ENCODE results near the gene LAMA5. TPM values are rescaled to one million over a fixed set of nuclear protein-coding genes. Genes with fewer than 3 reads are reported as not detected.
A peak's percentile ranks its signal among the peaks of the same experiment; 100 is the strongest.

The LAMA5 gene
- polyA plus RNA-seq, 3 donors, result 0.05 TPM; not detected in 2

DNA sequence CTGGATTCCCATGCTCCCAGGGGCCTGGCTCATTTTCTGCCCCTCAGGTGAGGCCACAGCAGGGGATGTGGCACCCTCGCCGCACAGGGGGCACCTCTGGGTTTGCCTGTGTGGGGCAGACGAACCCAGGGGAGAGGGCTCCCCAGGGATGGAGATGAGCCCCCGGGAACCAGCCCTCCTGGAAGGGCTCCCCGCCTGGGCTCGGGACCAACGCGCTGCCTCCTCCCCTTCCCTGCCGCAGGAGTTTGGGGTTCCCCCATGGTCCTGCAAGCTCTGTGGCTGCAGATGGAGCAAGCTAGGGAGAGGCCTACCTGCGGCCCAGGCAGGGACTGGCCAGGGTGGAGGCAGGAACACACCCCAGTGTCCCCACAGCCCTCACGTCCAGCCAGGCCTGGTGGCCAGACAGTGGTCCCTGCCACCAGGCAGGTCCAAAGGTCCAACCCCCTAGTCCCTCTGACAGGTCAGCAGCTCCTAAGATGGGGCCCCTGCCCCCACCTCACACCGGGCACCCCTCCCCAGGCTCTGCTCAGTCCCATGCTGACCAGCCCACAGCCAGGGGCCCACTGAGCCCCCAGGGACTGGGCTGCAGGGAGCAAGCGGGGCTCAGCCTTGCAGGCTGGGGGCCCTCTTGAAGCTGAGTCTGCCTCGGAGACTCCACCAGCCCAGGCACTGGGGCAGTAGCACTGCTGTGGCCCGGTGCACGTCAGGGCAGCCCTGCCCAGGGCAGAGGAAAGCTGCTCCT is 13.7 kb downstream of the LAMA5 start:
- Histone ChIP-seq H3K4me3 (replicated peaks in 1 of 3; ENCODE audit: low read depth in 2 of 3, low read length in 3 of 3) (no peak overlapping the region), H3K79me2 (ENCODE audit: insufficient read depth, low read length) (no peaks in the 10 kb centered on the region), H3K27ac (ENCODE audit: low read depth in 1 of 2, low read length in 2 of 2) (no peak overlapping the region), H3K9ac (ENCODE audit: insufficient read depth, low read length, poor library complexity, severe bottlenecking) (no peak overlapping the region), H3K36me3 (replicated peaks in 1 of 2; ENCODE audit: control insufficient read depth in 1 of 2, insufficient read depth in 2 of 2, low read length in 2 of 2) (no peaks in the 10 kb centered on the region), H3K27me3 (ENCODE audit: control insufficient read depth in 2 of 2, insufficient read depth in 2 of 2, low read length in 2 of 2) (peaks cover 0 to 11% of the 10 kb centered on the region in 2 donors), H3K4me1 (ENCODE audit: control insufficient read depth in 1 of 2, insufficient read depth in 2 of 2, low read length in 2 of 2) (no peaks in the 10 kb centered on the region), H4K20me1 (ENCODE audit: insufficient read depth, low read length) (no peaks in the 10 kb centered on the region), H3K4me2 (replicated peaks; ENCODE audit: extremely low read depth, low read length, poor library complexity, severe bottlenecking) (no peak overlapping the region), H2AFZ (ENCODE audit: insufficient read depth, low read depth, low read length, poor library complexity, severe bottlenecking) (no peak overlapping the region), H3K9me3 (replicated peaks in 1 of 2; ENCODE audit: control insufficient read depth in 1 of 2, insufficient read depth in 1 of 2, low read length in 2 of 2) (no peaks in the 10 kb centered on the region)
- H3K4me3 Mint-ChIP-seq, result no peak overlapping the region
- H3K4me1 Mint-ChIP-seq, result no peaks in the 10 kb centered on the region
- intact Hi-C loops (cut with micrococcal nuclease), result no loop called here
- H3K27ac Mint-ChIP-seq, result no peak overlapping the region
- TF ChIP-seq, protein P1, sequence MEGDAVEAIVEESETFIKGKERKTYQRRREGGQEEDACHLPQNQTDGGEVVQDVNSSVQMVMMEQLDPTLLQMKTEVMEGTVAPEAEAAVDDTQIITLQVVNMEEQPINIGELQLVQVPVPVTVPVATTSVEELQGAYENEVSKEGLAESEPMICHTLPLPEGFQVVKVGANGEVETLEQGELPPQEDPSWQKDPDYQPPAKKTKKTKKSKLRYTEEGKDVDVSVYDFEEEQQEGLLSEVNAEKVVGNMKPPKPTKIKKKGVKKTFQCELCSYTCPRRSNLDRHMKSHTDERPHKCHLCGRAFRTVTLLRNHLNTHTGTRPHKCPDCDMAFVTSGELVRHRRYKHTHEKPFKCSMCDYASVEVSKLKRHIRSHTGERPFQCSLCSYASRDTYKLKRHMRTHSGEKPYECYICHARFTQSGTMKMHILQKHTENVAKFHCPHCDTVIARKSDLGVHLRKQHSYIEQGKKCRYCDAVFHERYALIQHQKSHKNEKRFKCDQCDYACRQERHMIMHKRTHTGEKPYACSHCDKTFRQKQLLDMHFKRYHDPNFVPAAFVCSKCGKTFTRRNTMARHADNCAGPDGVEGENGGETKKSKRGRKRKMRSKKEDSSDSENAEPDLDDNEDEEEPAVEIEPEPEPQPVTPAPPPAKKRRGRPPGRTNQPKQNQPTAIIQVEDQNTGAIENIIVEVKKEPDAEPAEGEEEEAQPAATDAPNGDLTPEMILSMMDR (IDR thresholded peaks at IDR 0.05), result no peak
- H3K27me3 Mint-ChIP-seq (ENCODE audit: low read depth in 3 of 3), result peaks cover 2 to 21% (median 14%) of the 10 kb centered on the region in 3 donors
- DNase-seq, result no peak
- peaks cover 3 to 10% (median 8%) of the 10 kb centered on the region in 7 donors for H3K9me3 Mint-ChIP-seq
- WGBS (ENCODE audit: insufficient coverage), result 90% methylated on average over 14 of the region's 16 CpGs
- no peaks in the 10 kb centered on the region for H3K36me3 Mint-ChIP-seq

DNA sequence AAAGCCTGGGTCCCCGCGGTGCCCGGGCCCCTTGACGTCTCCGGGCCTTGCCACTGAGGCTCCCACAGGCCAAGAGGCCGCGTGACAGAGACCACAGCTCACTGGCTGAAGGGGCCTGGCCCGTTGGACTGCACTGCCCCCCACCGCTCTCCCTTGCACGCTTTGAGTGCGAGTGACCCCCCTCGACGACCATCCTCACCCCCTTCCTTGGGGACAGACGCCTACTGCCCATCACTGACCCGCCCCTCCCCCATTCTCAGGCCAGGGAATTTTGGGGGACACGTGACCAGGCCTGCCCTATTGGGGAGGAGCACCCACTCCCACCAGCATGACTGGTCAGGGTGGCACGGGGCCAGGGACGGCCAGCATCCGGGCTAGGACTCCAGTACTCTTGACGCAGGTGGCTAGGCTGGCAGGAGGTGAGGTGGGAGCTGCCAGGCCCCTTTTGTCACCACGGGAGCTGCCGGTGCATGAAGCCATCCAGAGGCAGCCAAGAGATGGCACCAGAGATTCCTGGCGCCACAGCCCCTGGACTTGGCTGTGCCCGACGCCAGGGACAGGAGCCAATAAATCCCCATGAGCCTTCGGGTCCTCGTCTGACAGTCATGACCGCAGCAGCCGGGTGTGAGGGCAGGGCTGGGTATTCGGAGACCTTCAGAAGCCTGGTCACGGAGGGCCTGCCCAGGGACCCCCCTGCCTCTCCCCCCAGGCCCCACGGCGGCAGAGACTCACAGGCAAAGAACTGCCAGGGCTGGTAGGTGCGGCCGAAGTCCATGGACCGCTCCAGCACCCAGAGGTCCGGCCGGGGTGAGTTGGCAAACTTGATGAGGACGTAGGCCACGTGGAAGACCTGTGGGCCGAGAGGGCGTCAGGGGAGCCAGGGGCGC is 14.5 kb downstream of the LAMA5 start:
- H3K9me3 ChIP-seq (replicated peaks in 1 of 2; ENCODE audit: control insufficient read depth in 1 of 2, insufficient read depth in 1 of 2, low read length in 2 of 2), result no peaks in the 10 kb centered on the region
- no peaks in the 10 kb centered on the region for H3K4me1 Mint-ChIP-seq
- H3K4me3 ChIP-seq (replicated peaks in 1 of 3; ENCODE audit: low read depth in 2 of 3, low read length in 3 of 3), result no peak overlapping the region
- H3K4me2 ChIP-seq (replicated peaks; ENCODE audit: extremely low read depth, low read length, poor library complexity, severe bottlenecking), result no peak overlapping the region
- H3K27me3 ChIP-seq (ENCODE audit: control insufficient read depth in 2 of 2, insufficient read depth in 2 of 2, low read length in 2 of 2), result peaks cover 0 to 9% of the 10 kb centered on the region in 2 donors
- no peak overlapping the region for H3K9ac ChIP-seq (ENCODE audit: insufficient read depth, low read length, poor library complexity, severe bottlenecking)
- WGBS (ENCODE audit: insufficient coverage), result 90% methylated on average over 42 of the region's 43 CpGs
- no peaks in the 10 kb centered on the region for H3K36me3 ChIP-seq (replicated peaks in 1 of 2; ENCODE audit: control insufficient read depth in 1 of 2, insufficient read depth in 2 of 2, low read length in 2 of 2)
- intact Hi-C loops (cut with micrococcal nuclease), result no loop called here
- no peak overlapping the region for H3K4me3 Mint-ChIP-seq
- TF ChIP-seq, protein P1 (IDR thresholded peaks at IDR 0.05), result no peak
- no peak overlapping the region for H2AFZ ChIP-seq (ENCODE audit: insufficient read depth, low read depth, low read length, poor library complexity, severe bottlenecking)
- no peaks in the 10 kb centered on the region for H4K20me1 ChIP-seq (ENCODE audit: insufficient read depth, low read length)
- peak overlapping the region in 1 of 7 donors; percentile 85 for H3K27ac Mint-ChIP-seq
- H3K36me3 Mint-ChIP-seq, result no peaks in the 10 kb centered on the region
- H3K9me3 Mint-ChIP-seq, result peaks cover 3 to 13% (median 9%) of the 10 kb centered on the region in 7 donors
- H3K79me2 ChIP-seq (ENCODE audit: insufficient read depth, low read length), result no peaks in the 10 kb centered on the region
- DNase-seq, result no peak
- H3K27me3 Mint-ChIP-seq (ENCODE audit: low read depth in 3 of 3), result peaks cover 2 to 19% (median 10%) of the 10 kb centered on the region in 3 donors
- H3K4me1 ChIP-seq (ENCODE audit: control insufficient read depth in 1 of 2, insufficient read depth in 2 of 2, low read length in 2 of 2), result no peaks in the 10 kb centered on the region
- no peak overlapping the region for H3K27ac ChIP-seq (ENCODE audit: low read depth in 1 of 2, low read length in 2 of 2)
